Subcutaneous adipose tissue (tissue), 4 donors: Measurements from ENCODE around the gene ZNF175. TPM values are rescaled to one million over a fixed set of nuclear protein-coding genes. Genes with fewer than 3 reads are reported as not detected.

Experiments used
- total RNA-seq, 4 donors: library from RNA; depleted of rRNA; stranded (reverse); fragments of >200 nt; gene quantifications; one replicate each; pipeline ENCODE4 v1.1.0, GENCODE V29; 2016
- TF ChIP-seq, protein P1 (sequence below): fragments of 450-650 bp; IDR thresholded peaks from one replicate; pipeline ENCODE4 v1.5.1; 2016; ENCODE audit warnings: low read depth, mild to moderate bottlenecking, control low read depth, antibody characterized with exemption, moderate library complexity

Gene ZNF175
- total RNA-seq, 4 donors from 2014 or later = 5.3 to 10.1 (median 7.1) TPM

DNA sequence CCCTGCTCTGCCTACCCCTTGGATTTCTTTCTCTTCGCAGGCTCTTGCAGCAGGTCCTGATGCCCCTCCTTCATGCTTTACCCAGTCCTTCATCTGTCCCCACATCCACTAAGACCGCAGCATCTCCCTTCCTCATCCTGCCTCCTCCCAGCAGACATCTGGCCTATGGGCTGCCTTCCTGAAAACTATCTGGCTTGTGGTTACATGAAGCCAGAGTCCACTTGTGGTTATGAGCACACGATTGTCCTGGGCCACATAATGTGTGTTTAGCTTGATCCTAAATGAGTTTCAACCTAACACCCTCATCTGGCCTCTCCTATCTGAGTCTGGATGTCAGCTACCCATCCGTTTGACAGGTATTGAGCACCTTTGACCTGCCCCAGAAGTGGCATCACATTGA is 5.5 kb upstream of the ZNF175 start:
- TF ChIP-seq, protein P1, sequence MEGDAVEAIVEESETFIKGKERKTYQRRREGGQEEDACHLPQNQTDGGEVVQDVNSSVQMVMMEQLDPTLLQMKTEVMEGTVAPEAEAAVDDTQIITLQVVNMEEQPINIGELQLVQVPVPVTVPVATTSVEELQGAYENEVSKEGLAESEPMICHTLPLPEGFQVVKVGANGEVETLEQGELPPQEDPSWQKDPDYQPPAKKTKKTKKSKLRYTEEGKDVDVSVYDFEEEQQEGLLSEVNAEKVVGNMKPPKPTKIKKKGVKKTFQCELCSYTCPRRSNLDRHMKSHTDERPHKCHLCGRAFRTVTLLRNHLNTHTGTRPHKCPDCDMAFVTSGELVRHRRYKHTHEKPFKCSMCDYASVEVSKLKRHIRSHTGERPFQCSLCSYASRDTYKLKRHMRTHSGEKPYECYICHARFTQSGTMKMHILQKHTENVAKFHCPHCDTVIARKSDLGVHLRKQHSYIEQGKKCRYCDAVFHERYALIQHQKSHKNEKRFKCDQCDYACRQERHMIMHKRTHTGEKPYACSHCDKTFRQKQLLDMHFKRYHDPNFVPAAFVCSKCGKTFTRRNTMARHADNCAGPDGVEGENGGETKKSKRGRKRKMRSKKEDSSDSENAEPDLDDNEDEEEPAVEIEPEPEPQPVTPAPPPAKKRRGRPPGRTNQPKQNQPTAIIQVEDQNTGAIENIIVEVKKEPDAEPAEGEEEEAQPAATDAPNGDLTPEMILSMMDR = no peak

DNA sequence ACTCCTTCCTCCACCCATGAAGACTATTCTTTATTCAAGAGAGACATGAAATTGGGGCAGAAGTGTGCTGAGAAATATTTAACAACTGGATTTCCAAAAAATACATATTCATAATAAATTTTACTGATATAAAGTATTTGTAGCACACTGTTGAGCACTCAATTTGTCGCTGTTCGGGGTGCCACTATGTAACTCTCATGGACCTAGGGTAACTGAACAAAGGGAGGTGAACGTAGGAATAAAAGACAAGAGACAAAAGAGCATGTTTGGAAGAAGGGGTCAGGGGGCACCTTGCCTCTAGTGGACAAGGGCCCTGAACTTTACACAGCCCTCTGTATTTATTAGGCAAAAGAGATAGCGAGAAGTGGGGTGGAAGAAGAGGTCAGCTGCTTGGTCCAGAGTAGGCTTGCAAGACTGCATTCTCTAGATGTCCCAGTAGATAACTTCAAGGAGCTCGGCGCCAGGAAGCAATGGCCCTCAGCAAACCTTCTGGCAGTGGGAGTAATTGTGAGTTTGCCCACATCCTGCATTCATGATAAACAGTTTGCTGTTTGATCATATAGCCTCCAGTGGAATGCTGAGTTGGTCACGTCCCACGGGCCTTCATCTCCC is 4.5 kb upstream of the ZNF175 start:
- TF ChIP-seq, protein P1 = no peak

DNA sequence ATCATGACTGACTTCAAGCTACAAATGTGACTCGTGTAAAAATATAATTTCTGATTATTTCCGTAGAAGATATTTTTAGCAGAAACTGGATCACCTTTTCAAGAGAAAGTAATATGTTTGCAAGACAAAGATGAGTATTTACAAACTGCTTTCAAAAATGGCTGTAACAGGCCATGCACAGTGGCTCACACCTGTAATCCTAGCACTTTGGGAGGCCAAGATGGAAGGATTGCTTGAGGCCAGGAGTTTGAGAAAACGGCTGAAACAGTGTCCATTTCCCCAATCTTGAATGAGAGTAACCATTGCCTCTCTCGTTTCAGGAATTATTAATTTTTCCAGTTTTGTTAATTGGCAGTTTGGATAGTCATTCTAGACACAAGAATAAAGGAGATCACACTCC is 3.5 kb upstream of the ZNF175 start:
- TF ChIP-seq, protein P1 = no peak

DNA sequence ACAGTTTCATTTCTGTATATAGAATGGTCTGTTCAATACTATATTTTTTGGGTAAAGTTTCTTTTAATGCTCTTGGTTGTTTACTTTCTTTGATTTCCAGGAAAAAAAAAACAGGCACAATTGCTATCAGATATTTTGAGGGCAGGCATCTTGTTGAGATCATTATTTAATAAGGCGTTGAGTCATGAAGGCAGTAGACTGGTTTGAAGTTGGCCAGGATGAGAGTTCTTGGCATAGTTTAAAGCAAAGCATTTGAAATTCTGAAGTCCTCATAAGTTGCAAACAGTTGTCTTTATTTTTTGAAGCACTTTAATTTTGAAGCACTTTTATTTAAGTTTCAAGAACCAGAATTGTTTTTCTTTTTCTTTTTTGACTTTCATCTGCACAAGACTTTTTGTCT is 2.6 kb upstream of the ZNF175 start:
- TF ChIP-seq, protein P1 = no peak

DNA sequence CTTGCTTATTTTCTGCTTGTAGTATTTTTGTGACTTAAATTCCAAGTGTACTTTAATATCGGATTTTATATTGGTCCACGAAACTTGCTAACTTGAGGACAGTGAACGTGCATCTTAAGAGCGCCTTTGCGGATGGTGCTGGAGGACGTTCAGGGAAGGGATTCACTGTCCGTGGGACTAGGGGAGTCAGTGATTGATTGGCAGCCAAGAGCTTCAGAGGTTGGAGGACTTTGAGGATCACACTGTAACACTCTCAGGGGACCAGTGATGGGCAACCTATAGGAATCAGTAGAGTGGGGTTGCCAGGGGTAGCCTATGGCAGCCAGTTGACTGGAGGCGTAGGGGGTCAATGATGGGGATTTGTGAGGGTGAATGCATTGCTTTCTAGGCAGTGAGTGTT is 516 bp downstream of the ZNF175 start:
- TF ChIP-seq, protein P1 = no peak

DNA sequence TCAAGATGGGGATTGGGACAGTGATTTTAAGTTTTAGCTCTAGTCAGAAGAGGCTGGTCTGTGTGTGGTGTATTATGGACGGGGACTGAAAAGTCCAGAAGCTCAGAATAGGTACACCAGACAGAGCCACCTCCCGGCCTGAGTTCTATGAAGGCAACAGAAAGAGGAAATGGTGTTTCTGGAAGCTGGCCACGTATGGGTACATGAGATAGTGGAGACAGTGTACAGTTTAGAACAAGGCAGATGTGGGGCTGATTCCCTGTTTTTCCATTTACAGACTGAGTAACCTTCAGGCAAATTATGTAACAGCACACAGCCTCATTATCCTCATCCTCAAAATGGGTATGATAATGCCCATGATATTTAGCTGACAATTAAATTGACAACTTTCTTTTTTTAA is 1.3 kb downstream of the ZNF175 start:
- TF ChIP-seq, protein P1 = no peak

DNA sequence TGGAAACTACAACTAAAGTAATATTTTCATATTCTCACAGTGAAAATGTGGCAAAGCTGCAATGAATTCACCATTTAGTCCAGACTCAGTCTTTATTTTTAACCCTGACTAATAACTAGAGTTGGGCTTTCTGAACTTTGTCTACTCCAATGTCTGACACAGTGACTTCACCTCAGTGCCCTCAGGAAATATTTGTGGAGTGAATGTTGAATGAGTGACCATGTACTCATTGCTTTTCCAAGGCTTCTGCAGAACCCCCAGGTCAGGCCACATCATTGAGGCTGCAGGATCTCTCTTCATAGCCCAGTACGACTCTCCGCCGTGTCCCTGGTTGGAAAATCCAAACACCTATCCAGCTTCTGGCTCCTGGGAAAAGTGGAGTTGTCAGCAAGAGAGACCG is 1.8 kb downstream of the ZNF175 start:
- TF ChIP-seq, protein P1 = no peak
